Measurements from ENCODE around the gene CLEC16A. TPM values are rescaled to one million over a fixed set of nuclear protein-coding genes. Genes with fewer than 3 reads are reported as not detected.
"Not testable (repeated sequence)": the region's sequence is repeated elsewhere in the genome, so short reads cannot be mapped to it uniquely, and the experiment has no call there.

Gene CLEC16A
- total RNA-seq, 1 donor from 2014 or later = 15.8 TPM

- TF ChIP-seq, protein P1, sequence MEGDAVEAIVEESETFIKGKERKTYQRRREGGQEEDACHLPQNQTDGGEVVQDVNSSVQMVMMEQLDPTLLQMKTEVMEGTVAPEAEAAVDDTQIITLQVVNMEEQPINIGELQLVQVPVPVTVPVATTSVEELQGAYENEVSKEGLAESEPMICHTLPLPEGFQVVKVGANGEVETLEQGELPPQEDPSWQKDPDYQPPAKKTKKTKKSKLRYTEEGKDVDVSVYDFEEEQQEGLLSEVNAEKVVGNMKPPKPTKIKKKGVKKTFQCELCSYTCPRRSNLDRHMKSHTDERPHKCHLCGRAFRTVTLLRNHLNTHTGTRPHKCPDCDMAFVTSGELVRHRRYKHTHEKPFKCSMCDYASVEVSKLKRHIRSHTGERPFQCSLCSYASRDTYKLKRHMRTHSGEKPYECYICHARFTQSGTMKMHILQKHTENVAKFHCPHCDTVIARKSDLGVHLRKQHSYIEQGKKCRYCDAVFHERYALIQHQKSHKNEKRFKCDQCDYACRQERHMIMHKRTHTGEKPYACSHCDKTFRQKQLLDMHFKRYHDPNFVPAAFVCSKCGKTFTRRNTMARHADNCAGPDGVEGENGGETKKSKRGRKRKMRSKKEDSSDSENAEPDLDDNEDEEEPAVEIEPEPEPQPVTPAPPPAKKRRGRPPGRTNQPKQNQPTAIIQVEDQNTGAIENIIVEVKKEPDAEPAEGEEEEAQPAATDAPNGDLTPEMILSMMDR (IDR thresholded peaks at IDR 0.05; ENCODE audit: insufficient read depth, low read length, severe bottlenecking) = no peak
- peaks cover 11% of the 10 kb centered on the region for H3K36me3 ChIP-seq (ENCODE audit: control insufficient read depth, insufficient read depth, low read length)
- H3K4me3 ChIP-seq (ENCODE audit: low read depth, low read length) = no peak overlapping the region
- FAIRE-seq (no peak), DNase-seq (ENCODE audit: low read depth) (no peak)
- no peaks in the 10 kb centered on the region for H3K27me3 ChIP-seq (ENCODE audit: control insufficient read depth, insufficient read depth, low read length)
Measured at GRCh38 chr16:10966129-10966528, 21.8 kb downstream of the CLEC16A start.

DNA sequence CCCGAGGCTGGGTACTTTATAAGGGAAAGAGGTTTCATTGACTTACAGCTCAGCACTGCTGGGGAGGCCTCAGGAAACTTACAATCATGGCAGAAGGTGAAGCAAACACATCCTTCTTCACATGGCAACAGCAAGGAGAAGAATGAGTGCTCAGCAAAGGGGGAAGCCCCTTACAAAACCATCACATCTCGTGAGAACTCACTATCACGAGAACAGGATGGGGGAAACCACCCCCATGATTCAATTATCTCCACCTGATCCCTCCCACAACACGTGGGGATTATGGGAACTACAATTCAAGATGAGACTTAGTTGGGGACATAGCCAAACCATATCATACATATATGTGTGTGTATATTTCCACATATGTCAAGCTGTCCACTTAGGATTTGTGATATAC lies 22.2 kb downstream of the CLEC16A start:
- not testable (repeated sequence) for H3K4me3 ChIP-seq (ENCODE audit: low read depth, low read length); H3K27me3 ChIP-seq (ENCODE audit: control insufficient read depth, insufficient read depth, low read length); DNase-seq (ENCODE audit: low read depth); FAIRE-seq
- H3K36me3 ChIP-seq (ENCODE audit: control insufficient read depth, insufficient read depth, low read length) = peaks cover 12% of the 10 kb centered on the region

DNA sequence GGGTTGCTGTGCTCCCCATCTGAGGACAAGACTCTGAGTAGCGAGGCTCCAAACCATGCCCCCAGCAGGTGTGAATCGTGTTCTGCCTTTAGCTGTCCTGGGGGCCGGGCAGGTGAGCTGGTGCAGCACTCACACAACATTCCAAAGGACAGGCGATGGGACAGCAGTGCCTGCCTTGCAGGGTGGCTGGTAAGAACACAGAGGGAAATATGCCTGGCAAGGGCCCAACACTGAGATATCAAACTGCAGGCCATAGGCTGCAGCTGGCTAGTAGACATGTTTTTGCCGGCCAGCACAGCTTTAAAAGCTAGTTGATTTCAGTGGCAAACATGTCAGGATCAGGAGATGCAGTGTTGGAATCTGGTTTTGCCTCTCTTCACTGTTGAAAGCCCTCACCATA lies 23.6 kb downstream of the CLEC16A start:
- H3K4me3 ChIP-seq (ENCODE audit: low read depth, low read length) = no peak overlapping the region
- TF ChIP-seq, protein P1 (IDR thresholded peaks at IDR 0.05; ENCODE audit: insufficient read depth, low read length, severe bottlenecking) = no peak
- H3K27me3 ChIP-seq (ENCODE audit: control insufficient read depth, insufficient read depth, low read length) = no peaks in the 10 kb centered on the region
- no peak for DNase-seq (ENCODE audit: low read depth)
- H3K36me3 ChIP-seq (ENCODE audit: control insufficient read depth, insufficient read depth, low read length) = peaks cover 13% of the 10 kb centered on the region
- no peak for FAIRE-seq

DNA sequence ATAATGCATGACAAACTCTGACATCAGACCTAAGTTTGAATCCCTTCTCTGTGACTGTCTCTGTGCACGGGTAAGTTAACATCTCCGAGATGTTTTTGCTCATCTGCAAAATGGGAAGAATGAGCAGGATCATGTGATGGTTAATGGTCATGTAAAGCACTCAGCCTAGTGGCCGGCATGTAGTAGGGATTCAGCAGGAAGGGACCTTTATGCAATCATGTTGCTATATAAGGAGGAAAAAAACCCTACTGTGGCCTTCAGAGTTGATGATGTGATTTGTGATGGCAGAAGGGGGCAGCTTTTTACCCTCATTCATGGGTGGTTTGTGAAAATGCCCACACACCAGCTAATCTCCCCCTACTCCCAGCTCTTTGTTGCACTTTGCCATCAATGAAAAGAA lies 24.1 kb downstream of the CLEC16A start:
- peaks cover 13% of the 10 kb centered on the region for H3K36me3 ChIP-seq (ENCODE audit: control insufficient read depth, insufficient read depth, low read length)
- TF ChIP-seq, protein P1 (IDR thresholded peaks at IDR 0.05; ENCODE audit: insufficient read depth, low read length, severe bottlenecking) = no peak
- no peak overlapping the region for H3K4me3 ChIP-seq (ENCODE audit: low read depth, low read length)
- FAIRE-seq (no peak), DNase-seq (ENCODE audit: low read depth) (no peak)
- no peaks in the 10 kb centered on the region for H3K27me3 ChIP-seq (ENCODE audit: control insufficient read depth, insufficient read depth, low read length)

DNA sequence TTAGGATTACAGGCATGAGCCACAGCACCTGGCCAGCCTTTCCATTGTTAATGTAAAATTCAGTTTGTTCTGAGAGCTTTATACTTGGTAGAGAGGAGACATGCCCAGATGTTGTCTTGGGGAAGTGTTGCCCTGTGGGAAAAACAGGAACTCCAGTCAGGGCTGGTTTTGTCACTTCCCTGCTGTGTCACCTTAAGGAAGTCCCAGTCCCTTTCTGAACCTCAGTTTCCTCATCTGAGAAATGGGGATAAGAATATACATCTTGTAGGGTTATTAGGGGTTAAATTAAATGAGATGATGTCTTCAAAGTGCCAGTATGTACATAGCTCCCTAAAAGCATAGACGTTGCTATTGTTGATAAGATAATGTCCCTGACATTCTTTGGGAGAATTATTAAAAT lies 25.3 kb downstream of the CLEC16A start:
- no peak overlapping the region for H3K4me3 ChIP-seq (ENCODE audit: low read depth, low read length)
- TF ChIP-seq, protein P1 (IDR thresholded peaks at IDR 0.05; ENCODE audit: insufficient read depth, low read length, severe bottlenecking) = no peak
- H3K36me3 ChIP-seq (ENCODE audit: control insufficient read depth, insufficient read depth, low read length) = peaks cover 12% of the 10 kb centered on the region
- FAIRE-seq (no peak), DNase-seq (ENCODE audit: low read depth) (no peak)
- H3K27me3 ChIP-seq (ENCODE audit: control insufficient read depth, insufficient read depth, low read length) = no peaks in the 10 kb centered on the region

GRCh38 chr16:10970065-10970464 lies 25.7 kb downstream of the CLEC16A start:
- FAIRE-seq = no peak
- no peak for DNase-seq (ENCODE audit: low read depth)
- no peak overlapping the region for H3K4me3 ChIP-seq (ENCODE audit: low read depth, low read length)
- TF ChIP-seq, protein P1 (IDR thresholded peaks at IDR 0.05; ENCODE audit: insufficient read depth, low read length, severe bottlenecking) = no peak
- peaks cover 11% of the 10 kb centered on the region for H3K36me3 ChIP-seq (ENCODE audit: control insufficient read depth, insufficient read depth, low read length)
- H3K27me3 ChIP-seq (ENCODE audit: control insufficient read depth, insufficient read depth, low read length) = no peaks in the 10 kb centered on the region

Data from bronchial epithelial cell (primary cell).